SK-N-MC (cell line): ENCODE results near the gene CACNA1C.

Experiments used
- DNase-seq: peaks from one replicate; pipeline ENCODE4 v3.0.0-alpha.2; 2011; ENCODE audit warnings: low read depth, low spot score
- H3K27ac ChIP-seq: fragments of 200-600 bp; sonication (generic); 2 replicates; pipeline ENCODE4 v1.5.1; 2016; ENCODE audit warnings: mixed run types
- H3K36me3 ChIP-seq: fragments of 200-600 bp; sonication (generic); 2 replicates; pipeline ENCODE4 v1.6.1; 2017; ENCODE audit warnings: antibody characterized with exemption, low read length, mixed read lengths; ENCODE audit not compliant: insufficient read depth
- H3K4me3 ChIP-seq: fragments of 200-600 bp; sonication (generic); 2 replicates; pipeline ENCODE4 v1.5.1; 2016
- H3K9ac ChIP-seq: fragments of 200-600 bp; sonication (generic); 2 replicates; pipeline ENCODE4 v1.8.0; 2017; ENCODE audit warnings: mixed run types, mixed read lengths; ENCODE audit not compliant: insufficient read length
- H3K9me3 ChIP-seq: fragments of 200-600 bp; sonication (generic); 2 replicates; pipeline ENCODE4 v1.6.1; 2017; ENCODE audit warnings: low read depth, mild to moderate bottlenecking, antibody characterized with exemption, low read length, moderate library complexity, mixed read lengths
- EZH2 ChIP-seq: fragments of 200-600 bp; sonication (generic); IDR thresholded peaks from one replicate; pipeline ENCODE4 v1.6.1; 2017; ENCODE audit warnings: antibody characterized with exemption
- FOXP2 ChIP-seq: optimal IDR thresholded peaks from 2 replicates; pipeline ENCODE3; 2011; ENCODE audit warnings: mild to moderate bottlenecking, moderate library complexity; ENCODE audit not compliant: insufficient read depth; ENCODE audit errors: extremely low read length, control extremely low read depth
- POLR2AphosphoS5 ChIP-seq: IDR thresholded peaks from 2 replicates; pipeline ENCODE4 v1.6.1; 2012; ENCODE audit warnings: mild to moderate bottlenecking, low read depth, low read length, borderline replicate concordance

Gene CACNA1C

DNA sequence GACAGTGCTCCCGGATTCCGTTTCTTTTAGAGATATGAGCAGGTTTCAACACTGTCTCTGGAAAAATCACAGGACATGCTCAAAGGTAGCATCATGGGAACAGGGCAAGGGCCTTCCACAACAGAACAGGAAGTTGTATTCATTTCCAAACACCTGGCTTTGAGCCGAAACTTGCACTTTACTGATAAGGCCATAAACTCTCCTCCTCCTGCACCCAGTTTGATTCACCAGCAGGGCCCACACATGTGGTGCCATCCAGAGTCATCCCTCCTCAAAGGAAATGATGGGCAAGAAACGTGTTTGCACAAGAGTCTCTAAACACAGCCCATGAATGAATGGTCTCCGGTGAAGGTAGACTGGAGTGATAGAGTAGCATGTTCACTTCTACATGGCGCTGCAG, 473.6 kb downstream of the CACNA1C start:
- Histone ChIP-seq H3K9ac (no peak overlapping the region), H3K4me3 (no peak overlapping the region), H3K9me3 (no peaks in the 10 kb centered on the region), H3K27ac (no peak overlapping the region), H3K36me3 (no peaks in the 10 kb centered on the region)
- DNase-seq = no peak
- no peak for TF ChIP-seq EZH2
- TF ChIP-seq FOXP2 = no peak
- TF ChIP-seq POLR2AphosphoS5 = no peak

GRCh38 chr12:2528001-2528400, 475.2 kb downstream of the CACNA1C start:
- Histone ChIP-seq H3K4me3 (no peak overlapping the region), H3K9me3 (no peaks in the 10 kb centered on the region), H3K36me3 (no peaks in the 10 kb centered on the region), H3K9ac (no peak overlapping the region), H3K27ac (no peak overlapping the region)
- TF ChIP-seq FOXP2 (no peak), EZH2 (no peak), POLR2AphosphoS5 (no peak)
- DNase-seq = no peak

DNA sequence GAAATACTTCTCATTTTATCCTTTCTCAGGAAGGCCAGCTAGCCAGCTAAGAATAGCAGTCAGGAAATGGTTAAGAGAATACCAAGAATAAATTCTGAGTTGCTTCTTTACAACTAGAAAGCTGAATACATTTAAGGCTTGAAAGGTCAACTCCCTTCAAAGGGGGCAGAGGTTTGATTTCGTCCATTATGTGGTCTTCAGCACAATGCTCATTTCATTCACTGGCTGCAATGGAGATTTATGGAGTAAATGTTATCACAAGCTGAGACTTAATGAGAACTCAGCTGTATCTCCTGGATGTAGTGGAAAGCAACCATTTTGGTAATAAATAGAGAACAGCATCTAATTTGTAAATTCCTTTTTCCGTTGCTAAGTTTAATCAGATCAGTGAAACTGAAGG, 477.0 kb downstream of the CACNA1C start:
- H3K9ac ChIP-seq = no peak overlapping the region
- H3K27ac ChIP-seq = no peak overlapping the region
- DNase-seq = no peak
- no peak for TF ChIP-seq FOXP2
- TF ChIP-seq EZH2 = no peak
- no peak for TF ChIP-seq POLR2AphosphoS5
- H3K9me3 ChIP-seq = no peaks in the 10 kb centered on the region
- H3K4me3 ChIP-seq = no peak overlapping the region
- H3K36me3 ChIP-seq = no peaks in the 10 kb centered on the region

- Histone ChIP-seq H3K9me3 (no peaks in the 10 kb centered on the region), H3K4me3 (no peak overlapping the region), H3K36me3 (no peaks in the 10 kb centered on the region), H3K27ac (no peak overlapping the region), H3K9ac (no peak overlapping the region)
- DNase-seq = no peak
- no peak for TF ChIP-seq POLR2AphosphoS5
- TF ChIP-seq EZH2 = no peak
These were observed 478.6 kb downstream of the CACNA1C start for GRCh38 chr12:2531371-2531770.

GRCh38 chr12:2533036-2533435, 480.2 kb downstream of the CACNA1C start:
- TF ChIP-seq FOXP2 (no peak), POLR2AphosphoS5 (no peak)
- no peak for DNase-seq
- H3K27ac ChIP-seq = no peak overlapping the region
- no peaks in the 10 kb centered on the region for H3K36me3 ChIP-seq
- H3K4me3 ChIP-seq = no peak overlapping the region
- H3K9me3 ChIP-seq = no peaks in the 10 kb centered on the region
- H3K9ac ChIP-seq = no peak overlapping the region

DNA sequence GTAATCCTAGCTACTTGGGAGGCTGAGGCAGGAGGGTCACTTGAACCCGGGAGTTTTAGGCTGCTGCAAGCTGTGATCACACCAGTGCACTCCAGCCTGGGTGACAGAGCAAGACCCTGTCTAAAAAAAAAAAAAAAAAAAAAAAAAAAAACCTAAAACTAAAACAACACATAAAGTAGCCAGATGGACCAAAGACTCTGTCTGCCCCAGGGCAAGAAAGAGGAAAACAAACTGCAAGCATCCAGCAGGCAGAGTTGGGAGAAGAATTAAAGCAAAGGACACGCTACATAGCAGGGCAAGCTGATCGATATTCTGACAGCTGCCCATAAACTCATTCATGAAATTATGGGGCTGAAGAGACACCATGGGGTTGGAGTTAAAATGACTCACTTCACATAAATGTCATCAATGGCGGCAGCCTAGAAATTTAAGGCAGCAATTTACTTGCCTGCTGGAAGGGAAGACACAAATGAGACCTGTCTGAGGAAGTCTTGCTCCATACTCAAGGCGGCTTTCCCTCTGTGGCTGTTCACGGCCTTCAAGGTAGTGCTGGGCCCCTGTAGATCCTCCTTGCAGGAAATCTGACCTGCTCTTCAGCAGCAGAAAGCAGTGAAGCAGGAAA, 482.9 kb downstream of the CACNA1C start:
- Histone ChIP-seq H3K9ac (no peak overlapping the region), H3K9me3 (no peaks in the 10 kb centered on the region), H3K36me3 (no peaks in the 10 kb centered on the region), H3K27ac (no peak overlapping the region), H3K4me3 (no peak overlapping the region)
- no peak for TF ChIP-seq FOXP2
- DNase-seq = no peak

DNA sequence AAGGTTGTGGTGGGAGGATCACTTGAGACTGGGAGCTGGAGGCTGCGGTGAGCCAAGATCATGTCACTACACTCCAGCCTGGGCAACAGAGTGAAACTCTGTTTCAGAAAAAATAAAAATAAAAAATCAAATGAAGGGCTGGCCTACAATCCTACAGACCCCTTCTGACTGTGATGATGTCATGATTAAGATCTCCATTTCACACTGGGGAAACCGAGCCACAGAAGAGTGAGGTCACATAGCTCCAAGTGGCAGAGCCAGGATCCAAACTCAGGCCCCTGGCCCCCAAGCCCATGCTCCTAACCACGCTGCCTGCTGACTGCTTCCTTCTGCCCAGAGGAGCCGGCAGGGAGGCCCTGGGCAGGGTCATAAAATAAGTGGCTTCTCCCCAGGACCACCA, 483.9 kb downstream of the CACNA1C start:
- Histone ChIP-seq H3K9ac (no peak overlapping the region), H3K9me3 (no peaks in the 10 kb centered on the region), H3K4me3 (no peak overlapping the region), H3K36me3 (no peaks in the 10 kb centered on the region), H3K27ac (no peak overlapping the region)
- DNase-seq = no peak
- no peak for TF ChIP-seq FOXP2
- no peak for TF ChIP-seq EZH2
- no peak for TF ChIP-seq POLR2AphosphoS5

DNA sequence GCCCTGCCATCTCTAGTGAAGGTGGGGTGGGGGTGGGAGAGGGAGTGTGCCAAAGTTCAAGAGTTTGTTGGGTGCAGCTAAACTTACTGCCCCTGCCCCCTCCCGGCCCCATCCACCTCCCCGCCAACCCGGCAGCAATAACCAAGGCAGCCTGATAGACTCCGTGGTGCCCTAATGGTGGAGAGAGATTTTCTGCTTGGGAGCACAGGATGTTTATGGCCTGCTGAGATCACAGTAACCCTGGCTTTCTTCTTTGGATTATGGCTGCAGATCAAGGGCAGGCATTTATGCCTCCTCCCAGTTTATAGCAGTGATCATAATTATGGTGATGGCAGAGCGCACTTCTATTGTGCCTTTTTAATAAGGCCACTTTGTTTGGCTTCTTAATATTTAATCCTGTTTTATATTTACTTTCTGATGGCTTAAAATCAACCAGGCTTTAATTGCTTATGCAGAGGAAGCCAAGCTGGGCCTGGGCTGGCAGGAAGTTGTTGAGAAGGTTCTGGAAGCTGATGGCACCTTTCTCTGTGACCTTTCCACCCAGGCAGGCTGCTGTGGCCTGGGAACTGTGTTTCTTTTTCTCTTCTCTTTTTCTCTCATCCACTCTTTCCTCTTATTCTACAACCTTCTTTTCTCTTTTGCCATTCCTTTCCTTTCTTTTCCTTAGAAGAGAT, 485.2 kb downstream of the CACNA1C start:
- TF ChIP-seq EZH2 (no peak), POLR2AphosphoS5 (no peak), FOXP2 (no peak)
- no peak overlapping the region for H3K9ac ChIP-seq
- no peak for DNase-seq
- H3K27ac ChIP-seq = no peak overlapping the region
- no peak overlapping the region for H3K4me3 ChIP-seq
- no peaks in the 10 kb centered on the region for H3K36me3 ChIP-seq
- no peaks in the 10 kb centered on the region for H3K9me3 ChIP-seq

- TF ChIP-seq POLR2AphosphoS5 (no peak), EZH2 (no peak), FOXP2 (no peak)
- Histone ChIP-seq H3K36me3 (no peaks in the 10 kb centered on the region), H3K27ac (no peak overlapping the region), H3K9me3 (no peaks in the 10 kb centered on the region), H3K9ac (no peak overlapping the region), H3K4me3 (no peak overlapping the region)
- DNase-seq = no peak
These were observed 487.2 kb downstream of the CACNA1C start for GRCh38 chr12:2539938-2540337.
